Peyer's patch (tissue), 4 donors: ENCODE data around the gene IGF2R. TPM values are rescaled to one million over a fixed set of nuclear protein-coding genes. Genes with fewer than 3 reads are reported as not detected.

Experiments used
- DNase-seq, 3 donors: peaks; one replicate each; pipeline ENCODE4 v3.0.0-alpha.2; 2017 to 2019
- H3K27ac ChIP-seq, 4 donors: fragments of 200-600 bp; sonication (generic); one replicate each; pipeline ENCODE4 v1.5.1; 2016 to 2019
- H3K27me3 ChIP-seq, 2 donors: fragments of 200-600 bp; sonication (generic); one replicate each; pipeline ENCODE4 v1.5.1; 2019
- H3K36me3 ChIP-seq, 3 donors: fragments of 200-600 bp; sonication (generic); one replicate each; pipeline ENCODE4 v1.5.1; 2016 to 2019
- H3K4me1 ChIP-seq, 4 donors: fragments of 200-600 bp; sonication (generic); one replicate each; pipeline ENCODE4 v1.5.1; 2016 to 2019
- H3K4me3 ChIP-seq, 4 donors: fragments of 200-600 bp; sonication (generic); 1 replicate in 3 of 4; 2 replicates in 1 of 4; pipeline ENCODE4 v1.5.1; 2016 to 2019; ENCODE audit warnings: mild to moderate bottlenecking in 1 of 4
- H3K9me3 ChIP-seq, 4 donors: fragments of 200-600 bp; sonication (generic); one replicate each; pipeline ENCODE4 v1.5.1; 2016 to 2019; ENCODE audit warnings: mild to moderate bottlenecking in 1 of 4
- CTCF ChIP-seq, 6 experiments: fragments of 450-650 bp in 4 of 6; fragments of 200-600 bp in 2 of 6; sonication (generic) in 1 of 6; IDR thresholded peaks; one replicate each; pipeline ENCODE4 v1.5.1; 2017 to 2019; ENCODE audit warnings: antibody characterized with exemption in 6 of 6, mild to moderate bottlenecking in 3 of 6, moderate library complexity in 1 of 6
- POLR2A ChIP-seq, 2 donors: fragments of 450-650 bp; IDR thresholded peaks; one replicate each; pipeline ENCODE4 v1.5.1; 2017; ENCODE audit warnings: antibody characterized with exemption in 2 of 2, mild to moderate bottlenecking in 2 of 2, moderate library complexity in 2 of 2
- total RNA-seq, 4 donors: library from RNA; depleted of rRNA; stranded (reverse); fragments of >200 nt; gene quantifications; one replicate each; pipeline ENCODE4 v1.1.0, GENCODE V29; 2016

The IGF2R gene
- total RNA-seq, 4 donors from 2014 or later = 48.7 to 86.5 (median 82.3) TPM

- H3K9me3 ChIP-seq = no peaks in the 10 kb centered on the region
- DNase-seq = no peak
- TF ChIP-seq POLR2A (IDR thresholded peaks at IDR 0.05) (no peak), CTCF (IDR thresholded peaks at IDR 0.05) (no peak)
- H3K4me1 ChIP-seq = peaks cover 0 to 8% (median 0%) of the 10 kb centered on the region in 4 donors
- H3K27me3 ChIP-seq = no peaks in the 10 kb centered on the region
- H3K27ac ChIP-seq = no peak overlapping the region
- peaks cover 0 to 82% (median 0%) of the 10 kb centered on the region in 3 donors for H3K36me3 ChIP-seq
- no peak overlapping the region for H3K4me3 ChIP-seq
Observed at GRCh38 chr6:160032538-160032937, 63.7 kb downstream of the IGF2R start.

- no peak for DNase-seq
- no peaks in the 10 kb centered on the region for H3K9me3 ChIP-seq
Observed at GRCh38 chr6:160034036-160034930, 65.4 kb downstream of the IGF2R start.

GRCh38 chr6:160035241-160035640 is 66.4 kb downstream of the IGF2R start:
- TF ChIP-seq CTCF (IDR thresholded peaks at IDR 0.05) (no peak), POLR2A (IDR thresholded peaks at IDR 0.05) (no peak)
- peaks cover 0 to 75% (median 0%) of the 10 kb centered on the region in 3 donors for H3K36me3 ChIP-seq
- DNase-seq = no peak
- no peaks in the 10 kb centered on the region for H3K27me3 ChIP-seq
- H3K4me3 ChIP-seq = no peak overlapping the region
- peaks cover 0 to 8% (median 0%) of the 10 kb centered on the region in 4 donors for H3K4me1 ChIP-seq
- H3K27ac ChIP-seq = no peak overlapping the region
- no peaks in the 10 kb centered on the region for H3K9me3 ChIP-seq

More at GRCh38 chr6:160034036-160034930, 65.4 kb downstream of the IGF2R start:
- no peak for TF ChIP-seq CTCF (IDR thresholded peaks at IDR 0.05)
- no peak for TF ChIP-seq POLR2A (IDR thresholded peaks at IDR 0.05)
- Histone ChIP-seq H3K27me3 (no peaks in the 10 kb centered on the region), H3K36me3 (peaks cover 0 to 77% (median 0%) of the 10 kb centered on the region in 3 donors), H3K27ac (no peak overlapping the region), H3K4me1 (peaks cover 0 to 8% (median 0%) of the 10 kb centered on the region in 4 donors), H3K4me3 (no peak overlapping the region)

GRCh38 chr6:160035693-160036330 is 66.9 kb downstream of the IGF2R start:
- Histone ChIP-seq H3K36me3 (peaks cover 0 to 79% (median 0%) of the 10 kb centered on the region in 3 donors), H3K9me3 (no peaks in the 10 kb centered on the region), H3K27me3 (no peaks in the 10 kb centered on the region), H3K4me1 (peaks cover 0 to 2% (median 0%) of the 10 kb centered on the region in 4 donors), H3K4me3 (no peak overlapping the region), H3K27ac (no peak overlapping the region)
- no peak for DNase-seq
- TF ChIP-seq POLR2A (IDR thresholded peaks at IDR 0.05) (no peak), CTCF (IDR thresholded peaks at IDR 0.05) (no peak)

GRCh38 chr6:160036331-160036695 is 67.4 kb downstream of the IGF2R start:
- DNase-seq = no peak
- Histone ChIP-seq H3K27me3 (no peaks in the 10 kb centered on the region), H3K4me1 (no peaks in the 10 kb centered on the region), H3K4me3 (no peak overlapping the region), H3K36me3 (peaks cover 0 to 79% (median 0%) of the 10 kb centered on the region in 3 donors), H3K27ac (no peak overlapping the region), H3K9me3 (no peaks in the 10 kb centered on the region)
- no peak for TF ChIP-seq POLR2A (IDR thresholded peaks at IDR 0.05)
- TF ChIP-seq CTCF (IDR thresholded peaks at IDR 0.05) = no peak
